GM18861 (cell line): ENCODE results near the gene EID3.
A peak's percentile ranks its signal among the peaks of the same experiment; 100 is the strongest.
"Not testable (repeated sequence)": the region's sequence is repeated elsewhere in the genome, so short reads cannot be mapped to it uniquely, and the experiment has no call there.

Experiments used
- ATAC-seq: cut with Tn5 transposase; IDR thresholded peaks from one replicate; pipeline ENCODE4 v1.9.1; 2021; ENCODE audit not compliant: unreplicated experiment

Gene EID3

GRCh38 chr12:104303538-104304151, at the start of gene EID3:
EID3 (plus strand) TSS chr12:104303739; CDS start chr12:104303935, 196 bp downstream.
- ATAC-seq, result peak; percentile 60

GRCh38 chr12:104257913-104258472, 45.5 kb upstream of the EID3 start:
- ATAC-seq, result no peak

- no peak for ATAC-seq
Measured at GRCh38 chr12:104258476-104259067, 45.0 kb upstream of the EID3 start.

- ATAC-seq, result no peak
Measured at GRCh38 chr12:104263026-104263425, 40.5 kb upstream of the EID3 start.

GRCh38 chr12:104263580-104264358, 39.8 kb upstream of the EID3 start:
- ATAC-seq, result no peak

GRCh38 chr12:104265436-104265835, 38.1 kb upstream of the EID3 start:
- ATAC-seq, result not testable (repeated sequence)

GRCh38 chr12:104272938-104273337, 30.6 kb upstream of the EID3 start:
- ATAC-seq, result no peak

- no peak for ATAC-seq
Measured at GRCh38 chr12:104273503-104273902, 30.0 kb upstream of the EID3 start.

GRCh38 chr12:104274811-104275210, 28.7 kb upstream of the EID3 start:
- no peak for ATAC-seq

GRCh38 chr12:104275689-104276088, 27.9 kb upstream of the EID3 start:
- ATAC-seq, result no peak

GRCh38 chr12:104276273-104277131, 27.0 kb upstream of the EID3 start:
- ATAC-seq, result peak; percentile 79

- ATAC-seq, result no peak
Measured at GRCh38 chr12:104279164-104279563, 24.4 kb upstream of the EID3 start.

- no peak for ATAC-seq
Measured at GRCh38 chr12:104280111-104280510, 23.4 kb upstream of the EID3 start.

- no peak for ATAC-seq
Measured at GRCh38 chr12:104280717-104281458, 22.7 kb upstream of the EID3 start.

- no peak for ATAC-seq
Measured at GRCh38 chr12:104281636-104282035, 21.9 kb upstream of the EID3 start.

- no peak for ATAC-seq
Measured at GRCh38 chr12:104282109-104282508, 21.4 kb upstream of the EID3 start.

GRCh38 chr12:104285740-104286515, 17.6 kb upstream of the EID3 start:
- ATAC-seq, result no peak

GRCh38 chr12:104286516-104287482, 16.7 kb upstream of the EID3 start:
- peak; percentile 85 for ATAC-seq
